Neural progenitor cell (in vitro differentiated cells): ENCODE results near the gene P3H2.

Source experiments
- EZH2 ChIP-seq: fragments of 200-600 bp; sonication (generic); IDR thresholded peaks from 2 replicates; pipeline ENCODE4 v1.6.1; 2017; ENCODE audit warnings: antibody characterized with exemption, mild to moderate bottlenecking, moderate library complexity
- EZH2phosphoT487 ChIP-seq: fragments of 200-600 bp; sonication (generic); IDR thresholded peaks from 2 replicates; pipeline ENCODE4 v1.6.1; 2017; ENCODE audit warnings: antibody characterized with exemption
- TF ChIP-seq, protein P1 (sequence below): fragments of 200-600 bp; sonication (generic); IDR thresholded peaks from 2 replicates; pipeline ENCODE4 v1.5.1; 2017; ENCODE audit warnings: antibody characterized with exemption, mild to moderate bottlenecking

- TF ChIP-seq, protein P1, sequence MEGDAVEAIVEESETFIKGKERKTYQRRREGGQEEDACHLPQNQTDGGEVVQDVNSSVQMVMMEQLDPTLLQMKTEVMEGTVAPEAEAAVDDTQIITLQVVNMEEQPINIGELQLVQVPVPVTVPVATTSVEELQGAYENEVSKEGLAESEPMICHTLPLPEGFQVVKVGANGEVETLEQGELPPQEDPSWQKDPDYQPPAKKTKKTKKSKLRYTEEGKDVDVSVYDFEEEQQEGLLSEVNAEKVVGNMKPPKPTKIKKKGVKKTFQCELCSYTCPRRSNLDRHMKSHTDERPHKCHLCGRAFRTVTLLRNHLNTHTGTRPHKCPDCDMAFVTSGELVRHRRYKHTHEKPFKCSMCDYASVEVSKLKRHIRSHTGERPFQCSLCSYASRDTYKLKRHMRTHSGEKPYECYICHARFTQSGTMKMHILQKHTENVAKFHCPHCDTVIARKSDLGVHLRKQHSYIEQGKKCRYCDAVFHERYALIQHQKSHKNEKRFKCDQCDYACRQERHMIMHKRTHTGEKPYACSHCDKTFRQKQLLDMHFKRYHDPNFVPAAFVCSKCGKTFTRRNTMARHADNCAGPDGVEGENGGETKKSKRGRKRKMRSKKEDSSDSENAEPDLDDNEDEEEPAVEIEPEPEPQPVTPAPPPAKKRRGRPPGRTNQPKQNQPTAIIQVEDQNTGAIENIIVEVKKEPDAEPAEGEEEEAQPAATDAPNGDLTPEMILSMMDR: no peak
- no peak for TF ChIP-seq EZH2
- no peak for TF ChIP-seq EZH2phosphoT487
These were observed 75.7 kb downstream of the P3H2 start for GRCh38 chr3:190044974-190045373.
